Measurements from ENCODE around the gene CBX3.
"Not testable (repeated sequence)": the region's sequence is repeated elsewhere in the genome, so short reads cannot be mapped to it uniquely, and the experiment has no call there.

The CBX3 gene

GRCh38 chr7:26179826-26180497 lies 21.6 kb upstream of the CBX3 start:
- TF ChIP-seq CTCF (conservative IDR thresholded peaks at IDR 0.05; ENCODE audit: low read depth), result no peak
- DNase-seq (ENCODE audit: low spot score), result no peak
- CTCF ChIA-PET, result interaction anchor here (0.6 to 1.1 kb wide), 5 partner anchors 13 to 149 kb away, joined by 3 to 6 read pairs (median 4); no protein-coding TSS in a partner anchor
- H3K27ac ChIP-seq, result no peak overlapping the region
- POLR2A ChIA-PET (ENCODE audit: low non-redundant PET), result interaction anchor here (0.6 kb wide), 1 partner anchor 88 kb away, joined by 4 read pairs; no protein-coding TSS in a partner anchor

- no peak for DNase-seq (ENCODE audit: low spot score)
- ChIA-PET CTCF (interaction anchor here (0.7 to 1.1 kb wide), 2 partner anchors 60 to 150 kb away, joined by 3 to 6 read pairs; no protein-coding TSS in a partner anchor), POLR2A (ENCODE audit: low non-redundant PET) (no interaction called here)
- TF ChIP-seq CTCF (conservative IDR thresholded peaks at IDR 0.05; ENCODE audit: low read depth), result no peak
- H3K27ac ChIP-seq, result no peak overlapping the region
These were observed 20.8 kb upstream of the CBX3 start for GRCh38 chr7:26180792-26181198.

GRCh38 chr7:26181474-26182227 lies 19.9 kb upstream of the CBX3 start:
- CTCF ChIA-PET, result interaction anchor here (0.8 to 1.1 kb wide), 2 partner anchors 61 to 91 kb away, joined by 4 to 6 read pairs; no protein-coding TSS in a partner anchor

GRCh38 chr7:26182283-26182682 lies 19.3 kb upstream of the CBX3 start:
- POLR2A ChIA-PET (ENCODE audit: low non-redundant PET), result no interaction called here
- no peak overlapping the region; the same call in 1 of the 2 replicates for H3K27ac ChIP-seq
- no peak for DNase-seq (ENCODE audit: low spot score)
- TF ChIP-seq CTCF (conservative IDR thresholded peaks at IDR 0.05; ENCODE audit: low read depth), result no peak
- CTCF ChIA-PET, result interaction anchor here (0.8 kb wide), 1 partner anchor 92 kb away, joined by 4 read pairs; no protein-coding TSS in a partner anchor

More at GRCh38 chr7:26181474-26182227, 19.9 kb upstream of the CBX3 start:
- POLR2A ChIA-PET (ENCODE audit: low non-redundant PET), result no interaction called here
- DNase-seq (ENCODE audit: low spot score), result no peak
- H3K27ac ChIP-seq, result no peak overlapping the region
- TF ChIP-seq CTCF (conservative IDR thresholded peaks at IDR 0.05; ENCODE audit: low read depth), result no peak

- ChIA-PET POLR2A (ENCODE audit: low non-redundant PET) (no interaction called here), CTCF (no interaction called here)
- no peak for TF ChIP-seq CTCF (conservative IDR thresholded peaks at IDR 0.05; ENCODE audit: low read depth)
- no peak overlapping the region; the same call in 1 of the 2 replicates for H3K27ac ChIP-seq
- no peak for DNase-seq (ENCODE audit: low spot score)
These were observed 18.8 kb upstream of the CBX3 start for GRCh38 chr7:26182706-26183105.

GRCh38 chr7:26183545-26184280 lies 17.8 kb upstream of the CBX3 start:
- H3K27ac ChIP-seq, result no peak overlapping the region
- CTCF ChIA-PET, result interaction anchor here (0.7 kb wide), 1 partner anchor 15 kb away, joined by 3 read pairs; no protein-coding TSS in a partner anchor
- no peak for TF ChIP-seq CTCF (conservative IDR thresholded peaks at IDR 0.05; ENCODE audit: low read depth)
- DNase-seq (ENCODE audit: low spot score), result no peak
- POLR2A ChIA-PET (ENCODE audit: low non-redundant PET), result no interaction called here

- POLR2A ChIA-PET (ENCODE audit: low non-redundant PET); DNase-seq (ENCODE audit: low spot score); CTCF ChIA-PET; H3K27ac ChIP-seq: not testable (repeated sequence)
These were observed 17.1 kb upstream of the CBX3 start for GRCh38 chr7:26184281-26185101.
